ENCODE results near the gene CCM2.

DNA sequence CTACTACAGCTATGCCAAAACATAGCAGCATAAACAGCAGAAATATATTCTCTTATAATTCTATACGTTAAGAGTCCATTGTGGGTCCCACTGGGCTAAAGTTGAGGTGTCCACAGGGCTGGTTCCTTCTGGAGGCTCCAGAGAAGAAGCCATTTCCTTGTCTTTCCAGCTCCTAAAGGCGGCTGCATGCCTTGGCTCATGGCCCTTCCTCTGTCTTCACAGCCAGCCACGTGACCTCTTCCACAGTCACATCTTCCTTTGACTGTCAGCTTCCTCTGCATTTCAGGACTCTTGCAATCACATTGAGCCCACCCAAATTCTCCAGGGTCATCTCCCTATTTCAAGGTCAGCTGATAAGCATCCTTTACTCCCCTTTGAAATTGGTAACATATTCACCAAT lies 71.5 kb downstream of the CCM2 start:
- TF ChIP-seq, protein P1, sequence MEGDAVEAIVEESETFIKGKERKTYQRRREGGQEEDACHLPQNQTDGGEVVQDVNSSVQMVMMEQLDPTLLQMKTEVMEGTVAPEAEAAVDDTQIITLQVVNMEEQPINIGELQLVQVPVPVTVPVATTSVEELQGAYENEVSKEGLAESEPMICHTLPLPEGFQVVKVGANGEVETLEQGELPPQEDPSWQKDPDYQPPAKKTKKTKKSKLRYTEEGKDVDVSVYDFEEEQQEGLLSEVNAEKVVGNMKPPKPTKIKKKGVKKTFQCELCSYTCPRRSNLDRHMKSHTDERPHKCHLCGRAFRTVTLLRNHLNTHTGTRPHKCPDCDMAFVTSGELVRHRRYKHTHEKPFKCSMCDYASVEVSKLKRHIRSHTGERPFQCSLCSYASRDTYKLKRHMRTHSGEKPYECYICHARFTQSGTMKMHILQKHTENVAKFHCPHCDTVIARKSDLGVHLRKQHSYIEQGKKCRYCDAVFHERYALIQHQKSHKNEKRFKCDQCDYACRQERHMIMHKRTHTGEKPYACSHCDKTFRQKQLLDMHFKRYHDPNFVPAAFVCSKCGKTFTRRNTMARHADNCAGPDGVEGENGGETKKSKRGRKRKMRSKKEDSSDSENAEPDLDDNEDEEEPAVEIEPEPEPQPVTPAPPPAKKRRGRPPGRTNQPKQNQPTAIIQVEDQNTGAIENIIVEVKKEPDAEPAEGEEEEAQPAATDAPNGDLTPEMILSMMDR (IDR thresholded peaks at IDR 0.05) = no peak
- TF ChIP-seq POLR2AphosphoS5 (IDR thresholded peaks at IDR 0.05) (no peak), POLR2A (IDR thresholded peaks at IDR 0.05) (no peak)
